NCI-H2227 (cell line): ENCODE measurements around the gene MS4A15.
"Not testable (repeated sequence)": the region's sequence is repeated elsewhere in the genome, so short reads cannot be mapped to it uniquely, and the experiment has no call there.

Source experiments
- DNase-seq: peaks from one replicate; lab custom pipeline; 2025; ENCODE audit not compliant: unreplicated experiment; lab: John Stamatoyannopoulos, UW

The MS4A15 gene

DNA sequence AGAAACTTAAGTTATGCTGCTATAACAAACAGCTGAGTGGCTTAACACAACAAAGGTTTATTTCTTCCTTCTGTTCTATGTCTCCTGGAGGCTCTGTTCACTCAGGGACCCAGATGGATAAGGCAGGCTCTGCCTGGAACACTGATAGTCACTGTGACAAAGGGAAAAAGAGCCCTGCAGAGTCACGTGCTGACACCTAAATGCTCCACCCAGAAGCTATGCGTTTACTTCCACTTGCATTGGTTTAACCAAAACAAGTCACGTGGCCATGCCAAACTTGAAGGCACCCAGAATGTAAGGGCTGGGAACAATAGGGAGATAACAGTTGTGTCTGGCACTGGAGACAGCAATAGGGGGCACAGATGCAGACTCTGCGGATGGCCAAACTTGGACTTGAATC is 3.4 kb upstream of the MS4A15 start:
- DNase-seq, result no peak

DNA sequence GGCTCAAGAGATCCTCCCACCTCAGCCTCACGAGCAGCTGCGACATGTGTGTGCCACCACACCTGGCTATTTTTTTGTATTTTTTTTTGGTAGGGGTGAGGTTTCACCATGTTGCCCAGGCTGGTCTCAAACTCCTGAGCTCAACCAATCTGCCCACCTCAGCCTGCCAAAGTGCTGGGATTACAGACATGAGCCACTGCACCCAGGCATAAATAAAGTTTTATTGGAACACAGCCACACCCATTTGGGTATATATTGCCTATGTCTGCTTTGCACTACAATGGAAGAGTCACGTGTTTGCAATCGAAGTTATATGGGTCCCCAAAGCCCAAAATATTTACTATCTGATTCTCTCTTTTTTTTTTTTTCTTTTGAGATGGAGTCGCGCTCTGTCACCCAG is 1.8 kb upstream of the MS4A15 start:
- no peak for DNase-seq

DNA sequence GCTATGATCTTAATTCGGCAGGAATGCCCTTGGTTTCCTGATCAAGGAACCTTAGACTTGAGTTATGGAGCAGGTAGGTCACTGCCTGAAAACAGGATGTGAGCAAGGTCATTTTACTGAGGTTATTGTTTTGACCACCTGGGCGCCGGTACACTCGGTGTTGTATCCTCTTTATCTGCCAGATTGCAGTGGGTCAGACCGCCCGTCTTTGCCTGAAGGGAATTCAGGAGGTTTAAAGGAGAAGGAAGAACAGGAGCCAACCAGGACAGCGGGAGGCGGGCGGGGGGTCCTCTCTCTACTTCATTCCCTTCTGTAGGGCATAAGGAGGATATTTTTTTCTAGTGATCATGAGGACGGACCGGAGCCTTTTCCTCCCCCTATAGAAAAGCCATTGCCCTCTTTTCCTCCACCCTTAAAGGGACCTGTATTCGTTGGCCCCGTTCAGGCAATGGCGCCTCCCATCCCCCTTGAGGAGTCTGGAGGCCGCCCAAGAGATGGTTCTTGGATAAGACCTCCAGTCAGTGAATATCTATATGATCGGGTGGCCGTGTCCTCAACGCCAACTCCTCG is 649 bp downstream of the MS4A15 start:
- no peak for DNase-seq

DNA sequence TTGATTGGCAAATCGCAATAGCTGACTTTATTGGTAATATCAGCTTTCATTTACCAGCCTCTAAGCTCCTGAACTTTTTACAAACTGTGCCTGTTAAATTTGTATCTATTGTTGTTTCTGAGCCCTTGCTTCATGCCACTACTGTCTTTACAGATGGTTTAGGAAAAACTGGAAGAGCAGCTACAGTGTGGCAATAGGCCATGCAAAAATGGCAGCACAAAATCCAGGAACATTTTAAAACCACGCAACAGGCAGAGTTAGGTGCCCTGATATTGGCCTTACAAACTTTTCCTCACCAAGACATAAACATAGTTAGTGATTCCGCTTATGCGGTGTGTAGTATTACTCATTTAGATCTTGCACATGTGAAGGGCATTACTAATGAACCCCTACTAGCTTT is 2.0 kb downstream of the MS4A15 start:
- not testable (repeated sequence) for DNase-seq

DNA sequence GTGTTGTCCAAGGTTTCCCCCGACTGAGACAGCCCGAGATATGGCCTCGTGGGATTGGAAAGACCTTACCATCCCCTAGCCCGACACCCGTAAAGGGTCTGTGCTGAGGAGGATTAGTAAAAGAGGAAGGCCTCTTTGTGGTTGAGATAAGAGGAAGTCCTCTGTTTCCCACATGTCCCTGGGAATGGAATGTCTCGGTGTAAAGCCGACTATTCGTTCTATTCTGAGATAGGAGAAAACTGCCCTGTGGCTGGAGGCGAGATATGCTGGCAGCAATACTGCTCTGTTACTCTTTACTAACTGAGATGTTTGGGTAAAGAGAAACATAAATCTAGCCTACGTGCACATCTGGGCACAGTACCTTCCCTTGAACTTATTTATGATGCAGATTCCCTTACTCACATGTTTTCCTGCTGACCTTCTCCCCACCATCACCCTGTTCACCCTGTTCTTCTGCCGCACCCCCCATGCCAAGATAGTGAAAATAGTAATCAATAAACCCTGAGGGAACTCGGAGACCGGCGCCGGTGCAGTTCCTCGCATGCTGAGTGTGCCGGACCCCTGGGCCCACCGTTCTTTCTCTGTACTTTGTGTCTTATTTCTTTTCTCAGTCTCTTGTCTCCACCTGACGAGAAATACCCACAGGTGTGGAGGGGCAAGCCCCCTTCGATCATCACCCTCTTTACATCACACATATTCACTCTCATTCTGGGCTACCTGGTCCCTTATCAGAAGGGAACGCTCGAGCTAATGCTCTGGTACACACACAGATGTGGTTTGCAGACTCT is 3.0 kb downstream of the MS4A15 start:
- not testable (repeated sequence) for DNase-seq

DNA sequence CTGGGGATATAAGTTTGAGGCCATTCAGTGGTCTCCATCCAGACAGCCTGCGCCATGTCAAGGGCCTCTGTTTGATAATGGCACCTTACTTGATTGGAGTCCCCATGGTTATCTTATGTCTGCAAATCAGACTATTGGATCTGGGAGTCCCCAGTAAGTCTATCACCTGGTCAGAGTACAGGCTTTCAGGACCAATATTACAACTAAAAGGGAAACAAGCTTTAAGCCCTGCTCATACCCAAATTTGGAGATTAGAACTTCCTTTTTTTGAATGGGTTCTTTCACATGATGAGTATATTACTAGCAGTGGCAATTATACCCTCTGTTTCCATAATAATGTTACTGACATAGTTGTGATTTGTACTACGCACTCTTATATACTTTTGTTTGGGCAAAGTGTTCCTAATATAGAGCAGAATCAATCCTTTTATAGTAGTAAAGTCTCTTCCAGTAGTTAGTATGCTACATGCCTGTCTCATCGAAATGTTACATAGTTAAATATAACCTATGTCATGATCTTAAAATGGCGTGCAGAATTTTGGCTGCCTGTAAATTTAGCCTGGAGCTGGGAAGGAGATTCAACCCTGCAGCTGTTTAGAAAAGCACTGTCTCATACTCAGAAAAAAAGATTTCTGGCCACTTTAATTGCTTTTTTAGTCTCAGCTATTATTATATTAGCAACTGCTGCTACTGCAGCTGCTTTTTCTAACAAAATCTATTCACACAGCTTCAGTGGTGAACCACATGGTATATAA is 4.9 kb downstream of the MS4A15 start:
- DNase-seq, result no peak

DNA sequence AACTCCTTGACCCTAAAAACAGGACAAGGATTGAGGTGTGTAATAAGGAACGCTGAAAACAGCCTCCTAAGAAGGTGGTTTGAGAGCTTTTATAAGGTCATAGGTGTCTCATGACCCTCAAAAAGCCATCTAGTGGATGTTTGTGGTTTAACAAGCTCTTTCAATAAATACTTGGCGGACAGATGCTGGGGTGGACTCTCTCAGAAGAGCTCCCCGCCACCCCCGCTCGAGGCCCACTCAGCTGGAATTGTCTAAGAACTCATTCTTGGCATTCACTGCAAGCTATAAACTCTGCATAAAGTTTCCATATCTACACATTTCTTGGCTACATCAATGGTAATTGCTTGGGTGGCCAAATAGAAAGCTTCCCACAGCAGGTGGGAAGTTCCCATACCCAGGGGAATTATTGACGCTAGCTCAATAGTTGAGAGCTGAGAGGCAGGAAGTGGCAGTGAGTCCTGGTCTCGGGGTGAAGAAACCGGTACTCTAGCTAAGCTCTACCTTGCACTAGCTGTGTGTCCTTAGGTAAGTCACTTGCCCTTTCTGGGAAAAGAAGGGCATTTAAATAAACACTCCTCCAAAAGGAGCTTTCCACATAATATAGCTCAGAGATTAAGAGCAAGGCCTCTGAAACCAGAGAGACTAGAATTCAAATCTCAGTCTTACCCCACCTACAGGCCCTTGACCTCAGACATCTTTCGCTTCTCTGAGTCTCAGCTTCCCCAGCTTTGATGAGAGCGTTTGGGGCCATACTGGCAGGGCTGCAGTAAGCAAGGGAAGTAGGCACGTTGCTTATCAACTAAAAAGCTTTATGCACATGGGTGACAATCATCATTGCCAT is 6.4 kb downstream of the MS4A15 start:
- peak; percentile 10 for DNase-seq

DNA sequence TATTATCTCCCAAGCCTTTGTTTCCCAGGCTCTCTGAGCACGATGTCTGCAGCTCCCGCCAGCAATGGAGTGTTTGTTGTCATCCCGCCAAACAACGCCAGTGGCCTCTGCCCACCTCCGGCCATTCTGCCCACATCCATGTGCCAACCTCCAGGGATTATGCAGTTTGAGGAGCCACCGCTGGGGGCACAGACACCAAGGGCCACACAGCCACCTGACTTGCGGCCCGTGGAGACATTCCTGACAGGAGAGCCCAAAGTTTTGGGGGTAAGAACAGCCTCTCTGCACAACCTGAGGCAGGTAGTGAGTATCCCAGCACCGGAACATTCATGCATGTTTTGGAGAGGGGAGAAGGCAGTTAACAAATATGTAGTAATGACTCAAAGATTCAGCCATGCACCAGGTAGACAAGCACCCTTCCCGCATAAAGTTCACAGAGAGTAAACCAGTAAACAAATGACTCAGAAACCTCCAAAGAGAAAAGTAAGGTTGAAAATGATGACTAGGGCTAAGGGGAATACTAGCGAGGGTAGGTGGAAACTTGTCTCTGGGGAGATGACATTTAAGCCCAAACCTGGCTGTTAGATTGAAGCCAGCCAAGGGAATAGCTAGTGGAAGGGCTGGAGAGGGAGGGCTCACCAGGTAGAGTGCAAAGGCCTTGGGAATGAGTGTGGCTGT is 7.2 kb downstream of the MS4A15 start:
- no peak for DNase-seq

DNA sequence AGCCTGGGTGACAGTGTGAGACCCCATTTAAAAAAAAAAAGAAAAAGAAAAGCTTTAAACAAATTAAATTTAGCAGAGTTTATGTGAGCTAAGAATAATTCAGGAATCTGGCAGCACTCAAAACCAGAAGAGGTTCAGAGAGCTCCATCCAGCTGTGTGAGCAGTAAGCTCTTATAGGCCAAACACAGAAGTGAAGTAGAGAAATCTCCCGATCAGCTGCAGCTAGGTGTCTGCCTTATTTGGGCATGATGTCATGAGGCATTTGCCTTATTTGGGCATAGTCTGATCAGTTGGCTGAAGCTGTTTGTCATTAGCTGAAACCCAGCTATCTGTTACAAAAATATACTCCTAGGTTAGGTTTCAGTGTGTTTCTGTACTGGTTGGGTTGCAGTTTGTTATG is 8.2 kb downstream of the MS4A15 start:
- DNase-seq, result no peak

DNA sequence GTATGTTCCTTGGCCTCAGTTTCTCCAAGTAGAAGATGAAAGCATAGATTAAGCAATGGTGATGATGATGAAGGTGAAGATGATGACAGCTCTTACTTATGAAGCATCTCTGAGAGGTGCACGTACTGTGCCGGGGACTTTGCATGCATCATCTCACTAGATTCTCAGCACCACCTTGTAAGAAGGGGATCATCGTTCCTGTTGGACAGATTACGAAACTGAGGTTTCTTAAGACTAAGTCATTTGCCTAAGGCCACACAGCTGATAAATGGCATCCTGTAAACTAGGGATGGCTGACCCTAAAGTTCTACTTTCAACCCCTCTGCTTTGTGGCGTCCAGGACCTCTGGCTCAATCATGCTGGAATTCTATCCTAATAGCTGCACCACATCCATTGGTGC is 8.7 kb downstream of the MS4A15 start:
- DNase-seq, result no peak

DNA sequence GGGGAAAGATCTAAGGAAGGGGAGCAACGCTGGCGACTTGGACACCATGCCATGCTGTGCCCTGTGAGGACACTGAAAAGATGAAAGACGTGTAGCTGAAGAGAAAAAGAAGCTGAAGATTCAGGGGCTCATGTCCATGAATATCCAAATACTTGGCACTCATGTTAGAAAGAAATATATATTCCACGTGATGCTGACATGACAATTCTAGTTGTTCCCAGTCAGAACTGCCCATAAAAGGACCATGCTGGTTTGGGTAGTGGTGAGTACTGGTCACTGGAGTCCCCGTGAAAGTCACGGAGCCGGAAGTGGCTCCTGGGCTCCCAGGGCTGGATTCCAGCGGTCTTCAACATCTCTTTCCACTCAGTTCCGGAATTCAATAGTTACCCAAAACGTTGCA is 9.9 kb downstream of the MS4A15 start:
- no peak for DNase-seq

DNA sequence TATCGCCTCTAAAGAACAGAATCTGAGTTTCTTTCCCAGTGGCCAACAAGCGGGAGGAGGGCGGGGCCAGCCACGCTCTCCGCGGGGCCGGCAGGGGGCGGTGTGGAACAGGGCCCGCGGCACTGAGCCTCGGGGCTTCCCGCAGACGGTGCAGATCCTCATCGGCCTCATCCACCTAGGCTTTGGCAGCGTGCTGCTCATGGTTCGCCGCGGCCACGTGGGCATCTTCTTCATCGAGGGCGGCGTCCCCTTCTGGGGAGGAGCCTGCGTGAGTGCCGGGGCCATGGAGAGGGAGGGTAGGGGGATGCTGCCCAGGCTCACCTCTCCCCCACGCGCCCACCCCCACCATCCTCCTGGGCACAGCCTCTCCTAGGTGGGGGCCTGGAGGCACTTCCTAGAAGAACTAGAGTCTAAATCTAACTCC is 10.7 kb downstream of the MS4A15 start:
- no peak for DNase-seq

DNA sequence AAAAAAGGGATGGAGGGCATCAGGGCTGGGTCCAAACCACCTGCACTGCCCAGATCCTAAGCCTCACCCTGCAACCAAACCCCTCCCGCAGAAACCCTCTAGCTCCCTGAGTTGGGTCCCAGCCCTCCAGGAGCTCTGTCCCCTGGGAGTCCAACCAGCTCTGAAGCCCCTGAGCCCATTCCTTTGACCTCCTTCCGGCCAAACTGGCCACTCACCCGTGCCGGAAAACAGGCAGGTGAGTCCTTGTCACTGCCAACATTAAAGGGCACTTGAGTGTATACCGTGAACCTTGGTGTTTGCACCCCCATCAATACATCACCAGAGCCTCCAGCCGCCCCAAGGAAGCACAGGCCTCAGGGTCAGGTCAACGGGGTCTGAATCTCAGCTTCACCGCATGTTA is 11.5 kb downstream of the MS4A15 start:
- DNase-seq, result no peak

DNA sequence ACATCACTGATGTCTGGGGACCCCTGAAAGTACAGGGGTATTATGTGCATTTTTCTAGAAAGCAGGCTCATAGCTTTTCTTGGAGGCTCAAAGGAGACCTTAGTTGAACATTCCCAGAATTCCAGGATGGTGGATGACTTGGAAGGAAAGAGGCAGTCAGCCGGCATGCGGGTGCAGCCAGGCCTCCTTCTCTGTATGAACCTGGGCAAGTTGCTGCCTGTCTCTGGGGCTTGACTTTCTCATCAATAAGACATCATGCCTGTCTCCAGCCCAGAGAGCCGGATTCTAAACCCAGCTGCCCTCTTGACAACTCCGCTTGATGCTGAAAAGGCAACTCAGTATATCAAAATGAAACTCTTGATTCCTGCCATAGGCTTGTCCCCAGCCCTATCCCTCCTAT is 12.6 kb downstream of the MS4A15 start:
- no peak for DNase-seq

DNA sequence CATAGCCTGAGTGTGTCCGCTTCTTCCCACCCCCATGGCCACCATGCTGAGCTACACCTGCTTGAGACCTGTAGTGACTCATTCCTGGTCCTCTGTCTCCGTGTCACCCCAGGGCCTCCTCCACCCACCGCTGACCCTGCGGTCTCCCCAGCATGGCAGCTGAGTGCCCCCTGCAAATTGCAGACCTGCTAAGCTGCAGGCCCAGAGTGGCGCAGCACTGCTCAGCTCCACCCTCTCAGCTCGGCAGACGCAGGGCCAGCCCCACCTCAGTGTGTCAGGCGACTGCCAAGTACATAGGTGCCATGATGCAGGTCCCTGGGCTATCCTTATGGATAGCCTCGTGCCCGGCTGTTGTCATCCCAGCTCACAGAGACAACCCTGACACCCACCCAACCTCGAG is 13.1 kb downstream of the MS4A15 start:
- DNase-seq, result no peak

DNA sequence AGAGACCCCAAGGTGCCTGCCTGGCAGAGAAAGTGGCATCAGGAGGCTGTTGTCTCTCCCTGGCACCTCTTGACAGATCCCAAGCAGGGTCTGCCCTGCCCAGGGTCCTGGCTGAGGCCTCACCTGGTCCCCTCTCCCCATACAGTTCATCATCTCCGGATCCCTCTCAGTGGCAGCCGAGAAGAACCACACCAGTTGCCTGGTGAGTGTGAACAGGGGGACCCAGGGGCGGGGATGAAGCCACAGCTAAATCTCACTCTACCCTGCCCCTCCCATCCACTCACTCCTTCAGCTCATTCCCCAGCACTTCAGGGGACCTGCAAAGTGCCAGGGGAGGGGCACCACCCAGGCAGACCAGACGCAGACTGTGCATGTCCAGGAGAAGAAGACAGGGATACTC is 14.5 kb downstream of the MS4A15 start:
- no peak for DNase-seq

DNA sequence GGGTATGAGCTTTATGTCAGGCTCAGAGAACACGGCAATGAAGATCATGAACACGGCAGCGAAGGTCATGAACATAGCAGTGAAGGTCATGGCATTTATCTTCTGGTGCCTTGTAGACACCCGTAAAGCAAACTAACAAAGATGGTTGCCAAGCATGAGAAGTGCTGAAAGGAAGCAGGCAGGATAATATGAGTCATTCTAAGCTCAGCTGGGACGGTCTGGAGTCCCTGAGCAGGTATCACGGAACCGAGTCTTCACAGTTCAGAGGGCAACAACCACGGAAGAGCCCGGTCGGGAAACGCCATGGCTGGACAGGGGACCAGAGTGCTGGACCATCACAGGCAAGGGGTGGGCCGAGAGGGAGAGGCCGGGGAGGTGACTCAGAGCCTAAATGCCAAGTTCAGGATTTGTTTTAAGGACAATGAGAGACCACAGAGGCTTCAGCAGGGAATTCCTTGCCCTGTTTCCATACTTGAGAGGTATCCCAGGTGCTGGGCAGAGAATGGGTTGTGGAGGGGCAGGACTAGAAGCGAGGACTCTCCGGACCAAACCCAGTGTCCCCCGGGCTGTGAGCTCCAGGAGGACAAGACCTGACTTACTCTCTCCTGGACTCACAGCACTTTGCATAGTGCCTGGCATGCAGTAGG is 15.3 kb downstream of the MS4A15 start:
- DNase-seq, result no peak

DNA sequence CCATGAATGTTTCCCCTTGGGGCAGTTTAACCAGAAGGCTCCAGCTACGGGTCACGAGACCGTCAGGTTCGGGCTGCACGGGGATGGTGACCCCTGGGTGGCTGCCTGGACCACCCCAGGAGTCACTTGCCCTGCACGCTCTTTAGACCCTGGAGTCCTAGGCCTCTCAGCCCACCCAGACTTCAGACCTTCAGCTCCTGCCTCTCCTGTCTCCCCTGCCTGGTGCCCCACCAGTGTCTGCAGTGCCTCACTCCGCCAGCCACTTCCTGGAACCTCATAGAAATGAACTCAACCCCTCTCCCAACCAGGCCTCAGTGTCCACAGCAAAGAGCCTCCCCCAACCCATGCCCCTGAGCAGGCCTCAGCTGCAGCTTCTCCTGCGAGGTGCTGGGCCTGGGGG is 16.0 kb downstream of the MS4A15 start:
- no peak for DNase-seq

DNA sequence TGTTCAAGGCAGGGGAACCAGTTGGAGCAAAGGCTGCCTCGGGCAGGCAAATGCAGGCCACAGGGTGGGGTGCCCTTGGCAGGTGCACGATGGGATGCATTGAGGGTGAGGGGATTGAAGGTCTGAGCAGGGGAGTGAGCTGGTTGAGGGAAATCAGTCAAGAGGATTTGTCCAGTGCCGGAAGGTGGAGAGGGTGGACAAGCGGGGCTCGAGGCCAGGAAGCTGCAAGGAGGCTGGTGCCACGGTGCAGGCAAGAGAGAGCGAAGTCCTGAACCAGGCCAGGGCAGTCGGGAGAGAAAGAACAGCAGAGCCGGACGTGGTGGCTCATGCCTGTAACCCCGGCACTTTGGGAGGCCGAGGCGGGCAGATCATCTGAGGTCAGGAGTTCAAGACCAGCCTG is 18.1 kb downstream of the MS4A15 start:
- DNase-seq, result no peak

DNA sequence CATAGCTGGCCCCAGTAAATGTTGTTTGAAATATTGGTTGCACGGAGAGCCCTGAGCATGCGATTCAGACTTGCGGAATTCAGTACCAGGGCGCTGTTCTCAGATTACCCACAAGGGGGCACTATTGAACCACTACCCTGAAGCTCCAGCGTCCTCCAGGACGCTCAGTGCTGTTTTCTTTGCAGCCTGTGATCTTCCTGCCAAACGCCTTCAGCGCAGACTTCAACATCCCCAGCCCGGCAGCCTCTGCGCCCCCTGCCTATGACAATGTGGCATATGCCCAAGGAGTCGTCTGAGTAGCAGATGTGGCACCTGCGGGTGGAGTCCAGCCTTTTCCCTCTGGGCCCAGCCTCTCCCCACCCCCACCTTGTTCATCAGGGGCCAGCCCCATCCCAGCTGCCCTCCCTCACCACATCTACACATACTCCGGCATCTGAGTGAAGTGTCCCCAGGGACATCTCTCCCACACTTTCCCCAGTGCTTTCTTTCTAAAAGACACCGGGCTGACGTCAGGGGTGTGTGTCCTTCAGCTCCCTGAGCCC is 18.8 kb downstream of the MS4A15 start:
- DNase-seq, result peak; percentile 90
